Stomach (tissue), 4 donors: Measurements from ENCODE around the gene ABTB2.

Experiments used
- CTCF ChIP-seq, 7 experiments: fragments of 450-650 bp in 4 of 7; fragments of 200-600 bp in 3 of 7; sonication (generic) in 3 of 7; IDR thresholded peaks; one replicate each; pipeline ENCODE4 v1.5.1; 2016 to 2019; ENCODE audit warnings: antibody characterized with exemption in 7 of 7, control low read depth in 2 of 7, mild to moderate bottlenecking in 1 of 7
- EP300 ChIP-seq: sonication (generic); formaldehyde crosslinking; IDR thresholded peaks from one replicate; pipeline ENCODE4 v1.6.1; 2017; ENCODE audit warnings: antibody characterized with exemption
- POLR2A ChIP-seq, 4 donors: fragments of 450-650 bp; IDR thresholded peaks; one replicate each; pipeline ENCODE4 v1.6.1; 2016; ENCODE audit warnings: antibody characterized with exemption in 4 of 4, control low read depth in 2 of 4, mild to moderate bottlenecking in 1 of 4, moderate library complexity in 1 of 4

- no peak for TF ChIP-seq CTCF (IDR thresholded peaks at IDR 0.05)
- TF ChIP-seq EP300, result no peak
- TF ChIP-seq POLR2A (IDR thresholded peaks at IDR 0.05), result no peak
These were observed 15.8 kb downstream of the ABTB2 start for GRCh38 chr11:34341931-34342533.
